Measurements from ENCODE around the gene TRIL.

TRIL gene

GRCh38 chr7:28921822-28922221, 36.3 kb downstream of the TRIL start:
- no peaks in the 10 kb centered on the region for H3K36me3 ChIP-seq (ENCODE audit: control insufficient read depth in 1 of 2, insufficient read depth in 2 of 2, low read length in 2 of 2)
- peaks cover 9 to 16% of the 10 kb centered on the region in 2 donors for H3K4me1 ChIP-seq (ENCODE audit: control insufficient read depth in 1 of 2, insufficient read depth in 2 of 2, low read length in 2 of 2)
- no peak overlapping the region for H3K4me3 ChIP-seq (ENCODE audit: low read depth in 1 of 2, low read length in 2 of 2)
- H3K27me3 ChIP-seq (ENCODE audit: control insufficient read depth in 1 of 2, insufficient read depth in 2 of 2, low read length in 2 of 2), result no peaks in the 10 kb centered on the region
- no peak overlapping the region for H3K27ac ChIP-seq (ENCODE audit: low read depth, low read length)
- H3K9ac ChIP-seq (ENCODE audit: low read depth in 1 of 2, low read length in 2 of 2), result no peak overlapping the region
- H3K9me3 ChIP-seq (ENCODE audit: control insufficient read depth in 1 of 2, low read length in 2 of 2), result no peaks in the 10 kb centered on the region

- no peaks in the 10 kb centered on the region for H3K36me3 ChIP-seq (ENCODE audit: control insufficient read depth in 1 of 2, insufficient read depth in 2 of 2, low read length in 2 of 2)
- H3K4me3 ChIP-seq (ENCODE audit: low read depth in 1 of 2, low read length in 2 of 2), result no peak overlapping the region
- H3K9me3 ChIP-seq (ENCODE audit: control insufficient read depth in 1 of 2, low read length in 2 of 2), result no peaks in the 10 kb centered on the region
- no peaks in the 10 kb centered on the region for H3K27me3 ChIP-seq (ENCODE audit: control insufficient read depth in 1 of 2, insufficient read depth in 2 of 2, low read length in 2 of 2)
- H3K9ac ChIP-seq (ENCODE audit: low read depth in 1 of 2, low read length in 2 of 2), result no peak overlapping the region
- no peak overlapping the region for H3K27ac ChIP-seq (ENCODE audit: low read depth, low read length)
- peaks cover 9 to 10% of the 10 kb centered on the region in 2 donors for H3K4me1 ChIP-seq (ENCODE audit: control insufficient read depth in 1 of 2, insufficient read depth in 2 of 2, low read length in 2 of 2)
Measured at GRCh38 chr7:28920424-28920823, 37.7 kb downstream of the TRIL start.

- no peak overlapping the region for H3K4me3 ChIP-seq (ENCODE audit: low read depth in 1 of 2, low read length in 2 of 2)
- no peak overlapping the region for H3K27ac ChIP-seq (ENCODE audit: low read depth, low read length)
- no peaks in the 10 kb centered on the region for H3K27me3 ChIP-seq (ENCODE audit: control insufficient read depth in 1 of 2, insufficient read depth in 2 of 2, low read length in 2 of 2)
- no peak overlapping the region for H3K9ac ChIP-seq (ENCODE audit: low read depth in 1 of 2, low read length in 2 of 2)
- no peaks in the 10 kb centered on the region for H3K36me3 ChIP-seq (ENCODE audit: control insufficient read depth in 1 of 2, insufficient read depth in 2 of 2, low read length in 2 of 2)
- H3K9me3 ChIP-seq (ENCODE audit: control insufficient read depth in 1 of 2, low read length in 2 of 2), result no peaks in the 10 kb centered on the region
- peaks cover 9 to 10% of the 10 kb centered on the region in 2 donors for H3K4me1 ChIP-seq (ENCODE audit: control insufficient read depth in 1 of 2, insufficient read depth in 2 of 2, low read length in 2 of 2)
Measured at GRCh38 chr7:28919510-28919909, 38.6 kb downstream of the TRIL start.

GRCh38 chr7:28908775-28909174, 49.4 kb downstream of the TRIL start:
- Histone ChIP-seq H3K36me3 (ENCODE audit: control insufficient read depth in 1 of 2, insufficient read depth in 2 of 2, low read length in 2 of 2) (no peaks in the 10 kb centered on the region), H3K27ac (ENCODE audit: low read depth, low read length) (no peak overlapping the region), H3K27me3 (ENCODE audit: control insufficient read depth in 1 of 2, insufficient read depth in 2 of 2, low read length in 2 of 2) (no peaks in the 10 kb centered on the region), H3K9me3 (ENCODE audit: control insufficient read depth in 1 of 2, low read length in 2 of 2) (no peaks in the 10 kb centered on the region), H3K4me1 (ENCODE audit: control insufficient read depth in 1 of 2, insufficient read depth in 2 of 2, low read length in 2 of 2) (no peaks in the 10 kb centered on the region), H3K4me3 (ENCODE audit: low read depth in 1 of 2, low read length in 2 of 2) (no peak overlapping the region), H3K9ac (ENCODE audit: low read depth in 1 of 2, low read length in 2 of 2) (no peak overlapping the region)

- H3K36me3 ChIP-seq (ENCODE audit: control insufficient read depth in 1 of 2, insufficient read depth in 2 of 2, low read length in 2 of 2), result no peaks in the 10 kb centered on the region
- H3K27ac ChIP-seq (ENCODE audit: low read depth, low read length), result no peak overlapping the region
- H3K9ac ChIP-seq (ENCODE audit: low read depth in 1 of 2, low read length in 2 of 2), result no peak overlapping the region
- no peaks in the 10 kb centered on the region for H3K4me1 ChIP-seq (ENCODE audit: control insufficient read depth in 1 of 2, insufficient read depth in 2 of 2, low read length in 2 of 2)
- no peak overlapping the region for H3K4me3 ChIP-seq (ENCODE audit: low read depth in 1 of 2, low read length in 2 of 2)
- no peaks in the 10 kb centered on the region for H3K9me3 ChIP-seq (ENCODE audit: control insufficient read depth in 1 of 2, low read length in 2 of 2)
- peaks cover 0 to 3% of the 10 kb centered on the region in 2 donors for H3K27me3 ChIP-seq (ENCODE audit: control insufficient read depth in 1 of 2, insufficient read depth in 2 of 2, low read length in 2 of 2)
Measured at GRCh38 chr7:28905464-28905863, 52.7 kb downstream of the TRIL start.

- Histone ChIP-seq H3K9ac (ENCODE audit: low read depth in 1 of 2, low read length in 2 of 2) (no peak overlapping the region), H3K27me3 (ENCODE audit: control insufficient read depth in 1 of 2, insufficient read depth in 2 of 2, low read length in 2 of 2) (peaks cover 0 to 3% of the 10 kb centered on the region in 2 donors), H3K36me3 (ENCODE audit: control insufficient read depth in 1 of 2, insufficient read depth in 2 of 2, low read length in 2 of 2) (no peaks in the 10 kb centered on the region), H3K9me3 (ENCODE audit: control insufficient read depth in 1 of 2, low read length in 2 of 2) (no peaks in the 10 kb centered on the region), H3K4me3 (ENCODE audit: low read depth in 1 of 2, low read length in 2 of 2) (peak overlapping the region in 1 of 2 donors; percentile 28), H3K4me1 (ENCODE audit: control insufficient read depth in 1 of 2, insufficient read depth in 2 of 2, low read length in 2 of 2) (no peaks in the 10 kb centered on the region), H3K27ac (ENCODE audit: low read depth, low read length) (no peak overlapping the region)
Measured at GRCh38 chr7:28904578-28905048, 53.5 kb downstream of the TRIL start.

- Histone ChIP-seq H3K9ac (ENCODE audit: low read depth in 1 of 2, low read length in 2 of 2) (no peak overlapping the region), H3K27ac (ENCODE audit: low read depth, low read length) (no peak overlapping the region), H3K36me3 (ENCODE audit: control insufficient read depth in 1 of 2, insufficient read depth in 2 of 2, low read length in 2 of 2) (no peaks in the 10 kb centered on the region), H3K9me3 (ENCODE audit: control insufficient read depth in 1 of 2, low read length in 2 of 2) (no peaks in the 10 kb centered on the region), H3K4me3 (ENCODE audit: low read depth in 1 of 2, low read length in 2 of 2) (peak overlapping the region in 1 of 2 donors; percentile 28), H3K4me1 (ENCODE audit: control insufficient read depth in 1 of 2, insufficient read depth in 2 of 2, low read length in 2 of 2) (no peaks in the 10 kb centered on the region), H3K27me3 (ENCODE audit: control insufficient read depth in 1 of 2, insufficient read depth in 2 of 2, low read length in 2 of 2) (peaks cover 0 to 3% of the 10 kb centered on the region in 2 donors)
Measured at GRCh38 chr7:28903730-28904577, 54.2 kb downstream of the TRIL start.

All from duodenal mucosa (tissue), 2 donors.